Thoracic aorta (tissue), 2 donors: ENCODE measurements around the gene MAN1A2. TPM values are rescaled to one million over a fixed set of nuclear protein-coding genes. Genes with fewer than 3 reads are reported as not detected.

Source experiments
- ATAC-seq: fragments of 150-250 bp; one replicate; pipeline ENCODE4 v1.8.0; 2017; ENCODE audit warnings: low read depth; ENCODE audit not compliant: insufficient number of reproducible peaks, low FRiP score
- DNase-seq: peaks from one replicate; pipeline ENCODE4 v3.0.0-alpha.2; 2020; ENCODE audit warnings: low spot score
- H3K27ac ChIP-seq, 2 donors: fragments of 200-600 bp; sonication (generic); 1 replicate in 1 of 2; 2 replicates in 1 of 2; pipeline ENCODE4 v1.5.1; 2016; ENCODE audit warnings: mild to moderate bottlenecking in 2 of 2, moderate library complexity in 2 of 2
- H3K27me3 ChIP-seq: fragments of 200-600 bp; sonication (generic); replicated peaks from 2 replicates; pipeline ENCODE4 v1.6.0; 2016; ENCODE audit warnings: mild to moderate bottlenecking; ENCODE audit not compliant: insufficient read depth
- H3K36me3 ChIP-seq: fragments of 200-600 bp; sonication (generic); one replicate; pipeline ENCODE4 v1.5.1; 2016
- H3K4me1 ChIP-seq, 2 donors: fragments of 200-600 bp; sonication (generic); 1 replicate in 1 of 2; 2 replicates in 1 of 2; pipeline versions ENCODE4 v1.5.1 to v1.6.0; 2016; ENCODE audit warnings: low read depth in 2 of 2, mild to moderate bottlenecking in 1 of 2; ENCODE audit not compliant: control insufficient read depth in 1 of 2
- H3K4me3 ChIP-seq: fragments of 200-600 bp; sonication (generic); 2 replicates; pipeline ENCODE4 v1.5.1; 2016; ENCODE audit warnings: mild to moderate bottlenecking
- H3K9me3 ChIP-seq: fragments of 200-600 bp; sonication (generic); 2 replicates; pipeline ENCODE4 v1.5.1; 2016
- total RNA-seq, 2 donors: library from RNA; depleted of rRNA; stranded (reverse); fragments of >200 nt; gene quantifications; one replicate each; pipeline versions ENCODE4 v1.1.0 to v1.2.3, GENCODE V29; 2016
- TF ChIP-seq, protein P1 (sequence below): fragments of 200-600 bp; sonication (generic); IDR thresholded peaks from one replicate; pipeline ENCODE4 v1.5.1; 2019; ENCODE audit warnings: antibody characterized with exemption

Gene MAN1A2
- total RNA-seq, 2 donors from 2014 or later: 27.1 to 48.7 TPM

GRCh38 chr1:117499071-117499470, 131.8 kb downstream of the MAN1A2 start:
- Histone ChIP-seq H3K36me3 (no peaks in the 10 kb centered on the region), H3K27me3 (no peaks in the 10 kb centered on the region), H3K4me3 (no peak overlapping the region), H3K4me1 (no peaks in the 10 kb centered on the region), H3K9me3 (no peaks in the 10 kb centered on the region), H3K27ac (no peak overlapping the region)
- DNase-seq (no peak), ATAC-seq (no peak)
- TF ChIP-seq, protein P1, sequence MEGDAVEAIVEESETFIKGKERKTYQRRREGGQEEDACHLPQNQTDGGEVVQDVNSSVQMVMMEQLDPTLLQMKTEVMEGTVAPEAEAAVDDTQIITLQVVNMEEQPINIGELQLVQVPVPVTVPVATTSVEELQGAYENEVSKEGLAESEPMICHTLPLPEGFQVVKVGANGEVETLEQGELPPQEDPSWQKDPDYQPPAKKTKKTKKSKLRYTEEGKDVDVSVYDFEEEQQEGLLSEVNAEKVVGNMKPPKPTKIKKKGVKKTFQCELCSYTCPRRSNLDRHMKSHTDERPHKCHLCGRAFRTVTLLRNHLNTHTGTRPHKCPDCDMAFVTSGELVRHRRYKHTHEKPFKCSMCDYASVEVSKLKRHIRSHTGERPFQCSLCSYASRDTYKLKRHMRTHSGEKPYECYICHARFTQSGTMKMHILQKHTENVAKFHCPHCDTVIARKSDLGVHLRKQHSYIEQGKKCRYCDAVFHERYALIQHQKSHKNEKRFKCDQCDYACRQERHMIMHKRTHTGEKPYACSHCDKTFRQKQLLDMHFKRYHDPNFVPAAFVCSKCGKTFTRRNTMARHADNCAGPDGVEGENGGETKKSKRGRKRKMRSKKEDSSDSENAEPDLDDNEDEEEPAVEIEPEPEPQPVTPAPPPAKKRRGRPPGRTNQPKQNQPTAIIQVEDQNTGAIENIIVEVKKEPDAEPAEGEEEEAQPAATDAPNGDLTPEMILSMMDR: no peak

GRCh38 chr1:117500584-117500983, 133.3 kb downstream of the MAN1A2 start:
- Histone ChIP-seq H3K27ac (no peak overlapping the region), H3K4me3 (no peak overlapping the region), H3K9me3 (no peaks in the 10 kb centered on the region), H3K4me1 (no peaks in the 10 kb centered on the region), H3K27me3 (no peaks in the 10 kb centered on the region), H3K36me3 (no peaks in the 10 kb centered on the region)
- TF ChIP-seq, protein P1: no peak
- DNase-seq (no peak), ATAC-seq (no peak)

DNA sequence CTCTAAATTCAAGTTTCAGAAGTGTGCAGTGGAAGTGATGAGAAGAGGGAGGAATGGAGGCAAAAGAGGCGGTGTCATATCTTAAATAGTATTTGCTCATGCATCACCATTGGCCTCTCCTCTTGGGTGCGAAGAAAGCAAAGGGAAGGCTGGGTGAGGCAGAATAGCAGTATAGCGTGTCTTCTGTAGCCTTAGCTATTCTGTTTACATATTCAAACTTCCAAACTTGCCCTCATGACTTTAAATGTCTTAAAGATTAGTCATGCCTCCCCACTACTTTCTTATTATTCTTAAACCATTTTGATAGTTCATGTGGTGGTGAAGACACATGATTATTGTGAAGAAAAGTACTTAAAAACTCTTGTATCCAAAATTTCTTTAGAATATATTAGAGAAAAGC, 134.0 kb downstream of the MAN1A2 start:
- Histone ChIP-seq H3K36me3 (no peaks in the 10 kb centered on the region), H3K4me1 (no peaks in the 10 kb centered on the region), H3K27me3 (no peaks in the 10 kb centered on the region), H3K4me3 (no peak overlapping the region), H3K27ac (no peak overlapping the region), H3K9me3 (no peaks in the 10 kb centered on the region)
- DNase-seq: no peak
- TF ChIP-seq, protein P1: no peak
- ATAC-seq: no peak

DNA sequence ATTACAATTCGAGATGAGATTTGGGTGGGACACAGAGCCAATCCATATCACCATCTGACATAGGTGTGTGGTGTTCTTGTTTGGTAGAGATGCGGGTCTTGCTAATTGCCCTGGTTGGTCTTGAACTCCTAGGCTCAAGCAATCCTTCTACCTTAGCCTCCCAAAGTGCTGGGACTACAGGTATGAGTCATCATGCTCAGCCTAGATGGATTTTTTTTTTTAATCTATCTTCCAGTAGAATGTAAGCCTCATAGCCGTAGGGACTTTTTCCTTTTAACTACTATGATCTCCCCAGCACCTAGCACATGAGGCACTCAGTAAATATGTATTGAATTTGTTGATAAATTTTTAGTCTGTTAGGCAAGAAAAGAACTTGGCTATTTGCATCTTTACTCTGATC, 144.0 kb downstream of the MAN1A2 start:
- Histone ChIP-seq H3K27me3 (no peaks in the 10 kb centered on the region), H3K36me3 (peaks cover 8% of the 10 kb centered on the region), H3K4me3 (no peak overlapping the region), H3K27ac (no peak overlapping the region), H3K4me1 (no peaks in the 10 kb centered on the region), H3K9me3 (no peaks in the 10 kb centered on the region)
- ATAC-seq (no peak), DNase-seq (no peak)
- TF ChIP-seq, protein P1: no peak

DNA sequence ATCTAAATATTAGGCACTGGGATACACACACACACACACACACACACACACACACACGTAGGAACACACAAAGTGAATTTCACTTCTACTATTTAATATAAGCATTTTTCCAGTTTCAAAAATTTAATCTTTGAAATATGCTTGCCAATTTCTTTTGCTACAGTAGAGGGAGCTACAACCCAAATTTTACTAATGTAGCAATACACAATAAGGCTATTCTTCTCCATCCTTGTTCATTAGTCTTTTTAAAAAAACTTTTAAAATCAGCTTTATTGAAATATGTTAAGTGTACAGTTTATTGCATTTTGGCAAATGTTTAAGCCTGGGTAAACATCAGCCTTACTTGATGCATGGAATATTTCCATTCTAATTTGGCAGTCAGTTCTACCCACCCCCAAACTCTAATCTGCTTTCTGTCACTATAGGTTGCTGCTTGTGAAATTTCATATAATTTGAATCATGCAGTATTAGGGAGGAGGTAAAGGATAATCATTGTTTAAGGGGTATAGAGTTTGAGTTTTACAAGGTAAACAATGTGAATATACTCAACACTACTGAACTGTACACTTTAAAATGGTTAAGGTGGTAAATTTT, 145.6 kb downstream of the MAN1A2 start:
- H3K27ac ChIP-seq: no peak overlapping the region
- no peaks in the 10 kb centered on the region for H3K9me3 ChIP-seq
- TF ChIP-seq, protein P1: peak; percentile 47
- H3K4me1 ChIP-seq: no peaks in the 10 kb centered on the region
- no peaks in the 10 kb centered on the region for H3K36me3 ChIP-seq
- DNase-seq (no peak), ATAC-seq (no peak)
- H3K4me3 ChIP-seq: no peak overlapping the region
- no peaks in the 10 kb centered on the region for H3K27me3 ChIP-seq
